Measurements from ENCODE around the gene ZCCHC24. TPM values are rescaled to one million over a fixed set of nuclear protein-coding genes. Genes with fewer than 3 reads are reported as not detected.
A peak's percentile ranks its signal among the peaks of the same experiment; 100 is the strongest.

The ZCCHC24 gene
- total and polyA plus RNA-seq, 2 of the 8 experiments (the other 6 are each of a cell fraction or from before 2014, with no cell fraction given) = 3.9 to 6.9 TPM

GRCh38 chr10:79347894-79348639 lies 97.4 kb downstream of the ZCCHC24 start:
- peak overlapping the region; percentile 31 for H4K5ac ChIP-seq (ENCODE audit: insufficient read length, low read depth, low read length)
- peak overlapping the region; percentile 93 for H3K18ac ChIP-seq (ENCODE audit: extremely low read depth, low read length)
- ChIA-PET POLR2A (ENCODE audit: partially characterized antibody) (interaction anchor here (0.7 to 2.2 kb wide), 10 partner anchors 10 to 804 kb away, joined by 3 to 12 read pairs (median 4); no protein-coding TSS in a partner anchor), CTCF (ENCODE audit: partially characterized antibody) (interaction anchor here (0.7 to 6.6 kb wide), 10 partner anchors 10 to 540 kb away, joined by 3 to 50 read pairs (median 4); no protein-coding TSS in a partner anchor)
- peak overlapping the region; percentile 92 for H4K8ac ChIP-seq (ENCODE audit: extremely low read depth, insufficient read depth, low read length)
- no peaks in the 10 kb centered on the region for H3K9me3 ChIP-seq (ENCODE audit: insufficient read depth in 2 of 2, low read depth in 1 of 2, low read length in 1 of 2)
- H2BK15ac ChIP-seq (ENCODE audit: low read length) = peak overlapping the region; percentile 29; the same call in 1 of the 2 replicates
- peaks cover 8% of the 10 kb centered on the region; the same call in 1 of the 2 replicates for H3K23me2 ChIP-seq (ENCODE audit: low read depth, low read length)
- H3K14ac ChIP-seq (ENCODE audit: insufficient read length) = no peak overlapping the region
- peak overlapping the region; percentile 21 to 66 (median 48); a peak in 6 of 7 replicates for H3K9ac ChIP-seq (replicated peaks in 1 of 4; ENCODE audit: extremely low read depth in 1 of 4, low read depth in 3 of 4, low read length in 3 of 4)
- H4K20me1 ChIP-seq (replicated peaks in 1 of 2; ENCODE audit: control insufficient read depth in 1 of 2, insufficient read depth in 2 of 2, low read length in 2 of 2) = peaks cover 12 to 17% of the 10 kb centered on the region in 2 experiments
- H3K79me1 ChIP-seq (ENCODE audit: low read depth, low read length) = peaks cover 15% of the 10 kb centered on the region; the same call in 1 of the 2 replicates
- peaks cover 0 to 11% of the 10 kb centered on the region in 2 experiments; a peak in 1 of 4 replicates for H3K79me2 ChIP-seq (ENCODE audit: control insufficient read depth in 1 of 2, insufficient read depth in 2 of 2, low read length in 2 of 2)
- H3K4me2 ChIP-seq (ENCODE audit: insufficient read depth in 1 of 2, low read depth in 2 of 2, low read length in 2 of 2) = peak overlapping the region; percentile 64 to 92
- no peak overlapping the region for H3K23ac ChIP-seq (ENCODE audit: insufficient read length)
- H3K56ac ChIP-seq (replicated peaks; ENCODE audit: insufficient read length, low read depth, low read length) = no peak overlapping the region
- peak overlapping the region; percentile 13; the same call in 1 of the 2 replicates for H2AFZ ChIP-seq (ENCODE audit: low read length)
- no peak overlapping the region for H2AK5ac ChIP-seq (ENCODE audit: low read depth, low read length)
- H2BK20ac ChIP-seq (ENCODE audit: low read length) = no peak overlapping the region
- H3K4ac ChIP-seq (replicated peaks; ENCODE audit: insufficient read length, low read depth, low read length) = no peak overlapping the region
- H2BK120ac ChIP-seq (replicated peaks; ENCODE audit: low read depth, low read length) = no peak overlapping the region
- FAIRE-seq = no peak
- H3K4me3 ChIP-seq (ENCODE audit: extremely low read depth in 1 of 4, insufficient read depth in 2 of 4, low read depth in 3 of 4, low read length in 4 of 4) = peak overlapping the region; percentile 54 to 77 (median 58)
- H3K36me3 ChIP-seq (ENCODE audit: control insufficient read depth in 2 of 4, insufficient read depth in 4 of 4, low read length in 3 of 4) = peaks cover 14 to 37% (median 25%) of the 10 kb centered on the region in 4 experiments; a peak in 7 of 8 replicates
- no peak overlapping the region for H3K27ac ChIP-seq (ENCODE audit: low read depth, low read length)
- WGBS, 2 experiments (ENCODE audit: extremely low coverage in 1 of 2, insufficient coverage in 1 of 2, insufficient read length in 1 of 2, insufficient replicate concordance in 2 of 2, low coverage in 1 of 2, low lambda C conversion rate in 2 of 2, missing lambda C conversion rate in 1 of 2) = 21% methylated on average over 27 of the region's 34 CpGs; no CpG with 5 or more reads in 1 of the 2 experiments
- no peaks in the 10 kb centered on the region for H3K27me3 ChIP-seq (replicated peaks in 1 of 4; ENCODE audit: control insufficient read depth in 3 of 4, extremely low read depth in 1 of 4, insufficient read depth in 3 of 4, low read length in 3 of 4)
- peaks cover 0 to 14% (median 6%) of the 10 kb centered on the region in 4 experiments; a peak in 6 of 7 replicates for H3K4me1 ChIP-seq (replicated peaks in 1 of 4; ENCODE audit: control insufficient read depth in 3 of 4, insufficient read depth in 4 of 4, low read length in 3 of 4)
- H2BK12ac ChIP-seq (ENCODE audit: low read depth, low read length) = no peak overlapping the region
- H4K91ac ChIP-seq (replicated peaks; ENCODE audit: insufficient read length, low read length) = peak overlapping the region; percentile 94
- no peak overlapping the region for H2BK5ac ChIP-seq (ENCODE audit: low read depth, low read length)
- peak in 1 of 2 experiments; percentile 64 for DNase-seq (ENCODE audit: low read depth in 1 of 2, low spot score in 2 of 2)
- no peak for TF ChIP-seq FOSL1 (IDR thresholded peaks at IDR 0.05; ENCODE audit: insufficient read depth, low read depth, low read length)
- no peak for TF ChIP-seq TEAD4 (IDR thresholded peaks at IDR 0.05; ENCODE audit: low read depth, low read length)
- no peak for TF ChIP-seq TAF7 (optimal IDR thresholded peaks at IDR 0.05; ENCODE audit: borderline replicate concordance, low read depth, low read length)
- TF ChIP-seq TAF1 (IDR thresholded peaks at IDR 0.05; ENCODE audit: low read depth, low read length) = 0 out of 2 replicates have a peak, but pooled peaks have one; percentile 25
- TF ChIP-seq CHD1 (IDR thresholded peaks at IDR 0.05; ENCODE audit: low read depth, low read length) = no peak
- peak; percentile 64; the same call in 1 of the 2 replicates for TF ChIP-seq PHF8 (conservative IDR thresholded peaks at IDR 0.05; ENCODE audit: low read depth, low read length)
- peak; percentile 61 for TF ChIP-seq KDM4A (IDR thresholded peaks at IDR 0.05; ENCODE audit: low read depth, low read length, severe bottlenecking)
- TF ChIP-seq HDAC2 (IDR thresholded peaks at IDR 0.05; ENCODE audit: borderline replicate concordance in 1 of 2, low read depth in 2 of 2, low read length in 2 of 2) = no peak
- TF ChIP-seq TCF12 (IDR thresholded peaks at IDR 0.05; ENCODE audit: low read depth, low read length) = no peak
- TF ChIP-seq CBX5 (IDR thresholded peaks at IDR 0.05; ENCODE audit: low read depth, low read length) = no peak
- no peak for TF ChIP-seq GABPA (IDR thresholded peaks at IDR 0.05; ENCODE audit: borderline replicate concordance, insufficient read depth, low read length)
